ENCODE results near the gene SUFU. TPM values are rescaled to one million over a fixed set of nuclear protein-coding genes. Genes with fewer than 3 reads are reported as not detected.
A peak's percentile ranks its signal among the peaks of the same experiment; 100 is the strongest.

SUFU gene
- total and polyA plus RNA-seq, 2 of the 13 experiments (the other 11 are each of a cell fraction or from before 2014, with no cell fraction given): 2.9 to 5.5 TPM

DNA sequence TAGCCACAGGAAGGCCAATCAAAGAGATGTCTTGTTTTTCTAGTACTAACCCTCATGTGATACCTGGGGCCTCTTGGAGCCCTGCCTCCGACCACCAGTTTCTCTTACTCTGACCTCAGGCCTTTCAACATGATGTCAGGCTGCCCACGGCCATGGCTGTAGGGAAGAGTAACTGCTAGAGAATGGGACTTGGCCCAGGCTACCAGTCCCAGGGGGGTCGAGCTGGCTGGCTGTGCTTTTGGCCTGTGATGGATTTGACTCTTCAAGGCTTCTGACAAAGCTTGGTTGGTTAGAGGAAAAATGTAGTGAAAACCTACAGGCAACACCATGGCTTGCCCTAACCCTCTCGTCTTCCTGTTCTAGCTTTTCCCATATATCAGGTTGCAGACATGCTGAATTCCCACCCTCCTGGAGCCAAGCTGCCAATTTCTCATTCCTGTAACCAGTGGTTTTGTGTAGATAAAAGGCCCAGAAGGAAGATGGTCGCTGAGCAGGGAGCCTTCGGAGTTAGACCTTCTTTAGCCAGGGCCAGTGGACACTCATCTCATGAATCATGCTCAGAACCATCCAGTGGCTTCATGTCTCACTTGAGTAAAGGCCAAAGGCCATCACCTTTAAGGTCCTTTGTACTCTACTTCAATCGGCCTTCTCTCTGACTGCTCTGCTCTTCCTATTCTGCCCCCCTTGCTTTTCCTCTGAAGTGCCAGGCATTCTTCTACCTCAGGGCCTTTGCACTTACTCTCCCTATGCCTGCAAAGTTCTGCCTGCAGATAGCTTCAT is 19.7 kb downstream of the SUFU start (continued):
- TF ChIP-seq ZMYM3 (CRISPR knock-in tag; IDR thresholded peaks at IDR 0.05) (peak; percentile 59; the same call in 1 of the 2 replicates), SRSF1 (optimal IDR thresholded peaks at IDR 0.05; ENCODE audit: low read depth, low read length) (no peak), ZNF232 (CRISPR knock-in tag; IDR thresholded peaks at IDR 0.05; ENCODE audit: borderline replicate concordance) (no peak), RBFOX2 (IDR thresholded peaks at IDR 0.05; ENCODE audit: low read depth, low read length) (no peak), ZNF253 (CRISPR knock-in tag; IDR thresholded peaks at IDR 0.05; ENCODE audit: borderline replicate concordance) (no peak), NR2F2 (IDR thresholded peaks at IDR 0.05; ENCODE audit: borderline replicate concordance, low read depth) (peak; percentile 52; the same call in 1 of the 2 replicates), ZNF770 (CRISPR knock-in tag; IDR thresholded peaks at IDR 0.05) (no peak), ZNF432 (CRISPR knock-in tag; IDR thresholded peaks at IDR 0.05; ENCODE audit: borderline replicate concordance) (no peak), MTA1 (CRISPR knock-in tag; IDR thresholded peaks at IDR 0.05; ENCODE audit: borderline replicate concordance) (no peak), NR2F1 (CRISPR knock-in tag; IDR thresholded peaks at IDR 0.05) (peak in 1 of 2 experiments; percentile 87; a peak in 2 of 4 replicates), ZBTB42 (CRISPR knock-in tag; IDR thresholded peaks at IDR 0.05) (no peak), ZSCAN9 (CRISPR knock-in tag; IDR thresholded peaks at IDR 0.05; ENCODE audit: borderline replicate concordance) (no peak), RCOR2 (CRISPR knock-in tag; IDR thresholded peaks at IDR 0.05) (no peak), POLR2AphosphoS5 (IDR thresholded peaks at IDR 0.05; ENCODE audit: low read depth, low read length) (no peak), ZBTB7A (CRISPR knock-in tag; IDR thresholded peaks at IDR 0.05) (no peak), ZMYM2 (CRISPR knock-in tag; IDR thresholded peaks at IDR 0.05) (0 out of 2 replicates have a peak, but pooled peaks have one; percentile 24), KLF13 (CRISPR knock-in tag; IDR thresholded peaks at IDR 0.05) (no peak), TFAP4 (IDR thresholded peaks at IDR 0.05; ENCODE audit: borderline replicate concordance, low read depth) (no peak), TBL1XR1 (IDR thresholded peaks at IDR 0.05; ENCODE audit: borderline replicate concordance, low read length, partially characterized antibody) (no peak)
- TF ChIP-seq, protein P1, sequence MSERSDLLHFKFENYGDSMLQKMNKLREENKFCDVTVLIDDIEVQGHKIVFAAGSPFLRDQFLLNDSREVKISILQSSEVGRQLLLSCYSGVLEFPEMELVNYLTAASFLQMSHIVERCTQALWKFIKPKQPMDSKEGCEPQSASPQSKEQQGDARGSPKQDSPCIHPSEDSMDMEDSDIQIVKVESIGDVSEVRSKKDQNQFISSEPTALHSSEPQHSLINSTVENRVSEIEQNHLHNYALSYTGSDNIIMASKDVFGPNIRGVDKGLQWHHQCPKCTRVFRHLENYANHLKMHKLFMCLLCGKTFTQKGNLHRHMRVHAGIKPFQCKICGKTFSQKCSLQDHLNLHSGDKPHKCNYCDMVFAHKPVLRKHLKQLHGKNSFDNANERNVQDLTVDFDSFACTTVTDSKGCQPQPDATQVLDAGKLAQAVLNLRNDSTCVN (CRISPR knock-in tag; IDR thresholded peaks at IDR 0.05; ENCODE audit: borderline replicate concordance): no peak
- TF ChIP-seq, protein P2, sequence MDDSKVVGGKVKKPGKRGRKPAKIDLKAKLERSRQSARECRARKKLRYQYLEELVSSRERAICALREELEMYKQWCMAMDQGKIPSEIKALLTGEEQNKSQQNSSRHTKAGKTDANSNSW (CRISPR knock-in tag; IDR thresholded peaks at IDR 0.05; ENCODE audit: borderline replicate concordance): no peak

All from HepG2 (cell line).